ENCODE measurements around the gene NOTCH2.
"Not testable (repeated sequence)": the region's sequence is repeated elsewhere in the genome, so short reads cannot be mapped to it uniquely, and the experiment has no call there.

NOTCH2 gene

DNA sequence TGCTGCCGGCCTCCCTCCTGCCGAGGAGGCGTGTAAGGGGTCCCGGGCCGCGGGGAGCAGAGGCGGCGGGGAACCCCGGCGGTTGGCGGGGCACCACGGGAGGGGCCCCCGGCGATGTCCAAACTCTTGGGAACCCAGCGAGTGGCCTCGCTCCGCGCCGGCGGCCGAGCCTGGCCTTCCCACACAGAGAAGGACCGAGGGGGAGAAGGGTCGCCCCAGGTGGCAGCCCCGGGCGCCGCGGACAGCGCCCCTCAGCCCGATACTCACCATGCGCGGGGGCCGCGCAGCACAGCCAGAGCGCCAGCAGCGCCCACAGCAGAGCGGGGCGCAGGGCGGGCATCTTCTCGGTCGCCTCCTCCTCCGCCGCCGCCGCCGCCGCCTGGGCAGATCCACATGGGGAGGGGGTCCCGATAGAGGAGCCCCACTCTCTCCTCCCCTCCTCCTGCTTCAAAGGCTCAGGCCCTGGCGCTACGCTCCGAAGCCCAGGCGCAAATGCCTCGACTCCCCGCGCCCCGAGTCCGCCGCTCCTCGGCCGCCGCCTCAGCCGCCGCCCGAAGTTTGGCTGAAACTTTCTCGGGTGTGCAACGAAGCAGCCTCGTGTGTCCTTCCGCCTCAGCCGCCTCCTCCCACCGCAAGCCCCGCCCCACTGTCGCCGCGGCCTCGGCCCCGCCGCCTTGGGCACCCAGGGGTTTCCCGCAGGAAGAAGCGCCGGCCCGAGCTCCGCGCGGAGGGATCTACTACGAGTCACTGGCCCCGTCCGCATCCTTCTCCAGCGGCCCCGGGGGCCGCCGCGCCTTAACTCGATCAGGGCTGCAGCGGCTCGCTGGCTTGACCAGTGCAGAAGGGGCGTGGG, at the start of gene NOTCH2:
Gene NOTCH2 (minus strand): TSS at position 596 of the 853 bp plus-strand sequence. CDS start 256 bp downstream, at position 340.
- not testable (repeated sequence) for DNase-seq (ENCODE audit: insufficient read length, low spot score); FAIRE-seq

DNA sequence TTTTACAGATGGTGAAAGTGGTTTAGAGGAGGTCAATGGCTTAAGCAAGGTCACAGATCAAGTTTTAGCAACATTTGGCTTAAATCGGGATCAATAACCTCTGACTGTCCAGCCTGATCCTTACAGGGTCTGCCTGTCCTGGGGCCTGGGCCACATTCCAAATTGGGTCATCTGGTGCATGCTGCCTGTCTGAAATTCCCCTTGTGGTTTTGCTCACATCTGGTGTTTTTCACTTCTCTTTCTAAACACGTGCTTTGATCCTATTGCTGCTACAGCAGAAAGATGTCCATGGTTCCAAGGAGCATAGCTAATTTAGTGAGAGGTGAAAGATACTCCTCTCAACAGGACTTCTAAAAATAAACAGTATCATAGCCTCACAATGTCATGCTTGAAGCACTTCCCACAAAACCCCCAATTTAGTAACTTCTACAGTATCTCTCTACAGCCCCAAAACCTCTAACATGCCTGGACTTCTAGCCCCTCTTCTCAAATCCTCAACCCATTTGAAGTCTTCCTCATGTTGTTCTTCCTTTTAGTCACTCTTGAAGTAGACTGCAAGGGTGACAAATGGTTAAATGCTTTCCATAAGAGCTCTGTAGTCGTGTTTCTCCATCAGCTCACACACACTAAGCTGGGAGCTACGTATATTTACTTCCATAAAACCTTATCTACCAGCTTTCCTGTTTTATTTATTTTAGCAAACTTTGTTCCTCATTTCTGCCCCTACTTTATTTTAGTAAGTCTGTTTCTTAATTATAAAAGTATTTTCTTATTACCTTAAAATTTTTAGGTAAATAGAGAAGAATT, 48.1 kb upstream of the NOTCH2 start:
- not testable (repeated sequence) for DNase-seq (ENCODE audit: insufficient read length, low spot score); FAIRE-seq

DNA sequence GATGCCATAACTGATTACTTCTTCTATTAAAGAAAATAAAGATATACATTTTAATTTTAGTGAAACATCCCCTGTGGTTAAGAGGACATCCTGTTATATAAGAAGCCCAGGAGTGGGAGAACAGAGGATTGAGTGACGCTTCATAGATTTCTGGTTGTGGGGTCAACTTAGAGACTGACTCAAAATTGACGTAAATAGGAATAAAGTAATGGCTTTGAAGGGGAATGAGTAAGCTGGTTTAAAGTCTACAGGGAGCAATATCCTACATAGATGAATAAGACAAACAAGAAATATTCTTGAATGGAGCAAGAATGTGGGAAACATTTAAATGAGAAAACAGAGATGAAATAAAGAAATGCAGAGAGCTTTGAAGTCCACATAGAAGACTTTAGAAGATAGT, 46.6 kb upstream of the NOTCH2 start:
- not testable (repeated sequence) for FAIRE-seq; DNase-seq (ENCODE audit: insufficient read length, low spot score)

DNA sequence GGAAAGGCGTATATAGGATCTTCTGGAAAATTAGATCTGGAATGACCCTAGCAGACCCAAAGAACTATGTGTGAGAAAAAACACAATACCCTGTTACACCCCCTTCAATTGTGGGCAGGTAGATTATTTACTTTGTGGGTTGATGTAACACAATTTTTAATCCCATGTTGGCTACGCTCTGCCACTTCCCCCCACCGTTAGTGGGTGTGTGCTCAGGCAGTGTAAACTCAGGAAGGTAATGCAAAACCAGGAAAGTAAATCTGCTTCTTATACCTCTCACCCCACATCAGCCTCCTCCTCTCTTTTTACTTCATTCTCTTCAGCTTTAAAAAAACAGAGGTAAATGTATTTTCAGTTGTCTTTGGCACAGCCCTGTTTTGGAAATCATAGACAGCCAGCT, 43.7 kb upstream of the NOTCH2 start:
- not testable (repeated sequence) for DNase-seq (ENCODE audit: insufficient read length, low spot score); FAIRE-seq

DNA sequence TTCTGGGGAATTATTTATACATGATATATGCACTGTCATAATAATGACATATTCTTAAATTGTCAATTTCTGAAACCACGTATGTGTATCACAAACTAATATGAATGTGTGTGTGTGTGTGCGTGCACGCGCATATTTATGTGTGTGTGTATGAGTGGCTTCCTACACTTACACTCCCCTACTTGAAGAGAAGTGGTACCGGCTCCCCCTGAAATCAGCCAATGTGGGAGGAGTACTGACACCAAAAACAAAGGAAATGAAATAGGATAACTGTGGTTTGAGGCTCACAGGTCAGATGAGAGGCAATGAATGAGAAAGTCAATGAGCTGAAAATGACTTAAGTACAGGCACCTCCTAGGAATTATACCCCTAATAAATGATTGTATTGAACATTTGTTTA, 42.8 kb upstream of the NOTCH2 start:
- FAIRE-seq; DNase-seq (ENCODE audit: insufficient read length, low spot score): not testable (repeated sequence)

DNA sequence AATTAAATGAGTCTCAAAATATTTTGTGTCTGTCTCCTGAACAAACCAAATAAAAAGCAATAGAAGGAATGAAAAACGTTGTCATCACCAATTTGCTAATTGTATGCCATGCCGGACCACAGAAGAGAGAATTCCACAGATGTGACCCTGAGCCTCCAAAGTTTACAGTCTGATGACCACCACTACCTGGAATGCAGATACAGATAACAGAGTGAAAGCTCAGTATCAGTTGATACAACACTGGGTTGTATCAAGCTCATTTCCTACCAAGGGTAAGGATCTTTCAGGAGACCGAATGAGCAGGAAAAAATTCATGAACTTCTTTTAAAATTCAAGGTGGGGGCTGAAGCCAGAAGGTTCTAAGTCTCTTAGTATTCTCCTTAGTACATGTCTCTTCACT, 42.3 kb upstream of the NOTCH2 start:
- FAIRE-seq; DNase-seq (ENCODE audit: insufficient read length, low spot score): not testable (repeated sequence)

DNA sequence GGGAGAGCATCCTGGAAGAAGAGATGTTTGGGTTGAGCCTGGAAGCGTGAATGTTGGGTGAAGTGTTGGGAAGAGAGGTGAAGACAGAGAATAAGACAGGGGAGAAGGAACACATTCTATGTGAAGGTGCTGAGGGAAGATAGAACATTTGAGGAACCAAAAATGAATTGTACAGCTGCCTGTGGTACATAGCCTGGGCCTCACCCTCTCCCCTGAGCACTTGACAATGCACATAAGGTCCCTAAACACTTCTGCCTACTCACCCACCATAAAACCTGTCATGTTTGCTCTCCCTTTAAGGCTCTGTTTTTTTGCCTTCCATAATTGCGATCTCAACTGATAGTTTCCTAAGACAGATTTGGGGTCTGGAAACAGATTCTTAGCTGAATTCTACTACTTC, 41.5 kb upstream of the NOTCH2 start:
- not testable (repeated sequence) for DNase-seq (ENCODE audit: insufficient read length, low spot score); FAIRE-seq

DNA sequence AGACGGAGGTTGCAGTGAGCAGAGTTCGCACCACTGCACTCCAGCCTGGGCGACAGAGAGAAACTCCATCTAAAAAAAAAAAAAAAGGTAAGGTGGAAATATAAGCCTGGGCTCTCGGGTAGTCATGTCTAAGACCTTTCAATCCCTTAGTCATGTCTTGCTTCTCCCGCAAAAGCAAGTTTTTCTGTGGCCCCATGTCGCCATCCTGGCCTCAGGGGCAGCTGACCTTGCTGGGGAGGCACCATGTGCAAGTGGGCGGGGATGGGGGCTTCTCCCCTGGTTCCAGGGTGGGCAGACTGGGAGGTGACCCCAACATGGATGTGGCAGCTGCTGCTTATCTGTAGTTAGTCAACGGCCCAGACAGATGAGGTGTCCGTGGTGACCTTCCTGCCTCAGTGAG, 40.2 kb upstream of the NOTCH2 start:
- DNase-seq (ENCODE audit: insufficient read length, low spot score); FAIRE-seq: not testable (repeated sequence)

DNA sequence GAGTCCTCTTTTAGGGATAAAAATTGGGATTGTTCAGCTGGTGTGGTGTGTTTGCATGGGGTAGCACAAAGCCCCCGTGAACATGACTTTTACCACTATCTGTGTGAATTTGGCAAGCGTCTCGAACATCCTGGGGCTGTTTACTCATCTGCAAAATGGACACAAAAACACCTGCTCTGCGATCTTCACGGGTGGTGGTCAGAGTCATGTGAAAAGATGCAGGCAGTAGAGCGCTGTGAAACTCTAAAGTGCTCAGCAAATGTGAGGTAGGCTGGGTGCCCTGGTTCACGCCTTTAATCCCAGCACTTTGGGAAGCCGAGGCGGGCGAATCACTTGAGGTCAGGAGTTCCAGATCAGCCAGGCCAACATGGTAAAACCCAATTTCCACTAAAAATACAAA, 39.7 kb upstream of the NOTCH2 start:
- FAIRE-seq; DNase-seq (ENCODE audit: insufficient read length, low spot score): not testable (repeated sequence)

DNA sequence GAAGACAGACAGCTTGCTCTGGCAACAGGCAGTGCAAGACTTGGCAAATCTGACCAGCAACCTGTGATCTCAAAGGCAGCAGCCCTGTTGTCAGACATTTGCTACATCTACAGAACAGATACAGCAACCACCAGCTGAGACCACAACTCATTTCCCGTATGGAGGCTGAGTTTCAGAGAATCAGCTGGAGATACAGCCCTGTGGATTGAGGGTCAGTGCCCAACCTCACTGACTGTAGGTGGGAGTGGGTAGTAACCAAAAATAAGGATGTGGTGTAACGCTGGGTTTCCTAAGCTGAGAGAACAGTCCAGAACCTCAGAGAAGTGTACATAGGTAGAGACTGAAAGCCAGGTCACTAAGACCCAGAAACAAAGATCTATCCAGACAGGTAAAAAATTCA, 35.8 kb upstream of the NOTCH2 start:
- not testable (repeated sequence) for DNase-seq (ENCODE audit: insufficient read length, low spot score); FAIRE-seq

DNA sequence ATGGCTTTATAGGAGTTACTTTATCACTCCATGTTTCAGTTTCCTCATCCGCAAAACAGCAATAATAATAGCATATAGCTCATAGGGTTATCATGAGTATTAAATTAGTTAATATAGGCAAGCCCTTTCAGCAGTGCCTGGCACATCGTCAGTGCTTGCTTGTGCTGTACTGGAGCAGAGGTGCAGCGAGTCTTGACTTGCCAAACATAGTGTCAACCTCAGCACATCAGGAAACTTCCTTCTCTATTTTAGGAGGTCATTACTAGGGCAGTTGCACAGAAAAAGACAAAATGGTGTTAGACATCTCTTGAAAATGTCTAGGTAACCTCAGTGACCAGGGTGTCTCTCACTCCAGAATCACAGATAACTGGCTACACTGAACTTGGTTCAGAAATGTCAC, 34.3 kb upstream of the NOTCH2 start:
- FAIRE-seq; DNase-seq (ENCODE audit: insufficient read length, low spot score): not testable (repeated sequence)

DNA sequence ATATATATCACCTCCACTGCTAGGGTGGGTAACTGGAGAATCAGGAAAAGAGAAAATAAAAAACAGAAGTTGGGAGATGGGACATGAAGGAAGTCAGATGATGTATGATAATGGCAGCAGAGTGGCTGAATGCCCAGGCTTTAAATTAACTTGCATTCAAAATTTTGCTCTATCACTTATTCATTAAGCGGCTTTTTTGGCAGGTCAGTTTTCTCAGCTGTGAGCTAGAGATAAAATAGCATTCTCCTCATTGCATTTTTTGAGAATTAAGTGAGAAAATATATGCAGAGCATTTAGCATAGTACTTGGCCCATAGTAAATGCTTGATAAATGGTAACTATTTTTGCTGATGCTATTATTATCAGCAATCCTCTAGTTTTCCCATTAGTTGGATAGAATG, 32.1 kb upstream of the NOTCH2 start:
- DNase-seq (ENCODE audit: insufficient read length, low spot score) = not testable (repeated sequence)

DNA sequence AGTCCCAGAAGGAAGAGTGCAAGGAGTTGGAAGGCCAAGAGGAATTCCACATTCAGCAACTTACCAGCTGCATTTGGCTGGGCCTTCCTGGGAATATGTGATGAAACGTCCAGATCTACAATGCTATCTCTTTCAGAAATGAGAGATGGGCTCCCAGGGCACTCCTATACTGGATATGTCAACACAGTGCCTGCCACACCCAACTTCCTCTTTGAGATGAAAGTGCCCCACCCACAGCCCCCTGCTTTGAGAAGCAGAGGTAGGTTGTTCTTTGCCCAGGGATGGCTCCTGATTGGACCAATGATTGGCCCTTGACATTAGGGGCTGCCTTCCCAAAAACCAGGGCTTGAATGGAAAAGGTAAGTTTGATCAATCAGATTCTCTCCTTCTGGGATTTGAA, 31.1 kb upstream of the NOTCH2 start:
- DNase-seq (ENCODE audit: insufficient read length, low spot score); FAIRE-seq: not testable (repeated sequence)

More for the DNA sequence above, 32.1 kb upstream of the NOTCH2 start:
- not testable (repeated sequence) for FAIRE-seq

DNA sequence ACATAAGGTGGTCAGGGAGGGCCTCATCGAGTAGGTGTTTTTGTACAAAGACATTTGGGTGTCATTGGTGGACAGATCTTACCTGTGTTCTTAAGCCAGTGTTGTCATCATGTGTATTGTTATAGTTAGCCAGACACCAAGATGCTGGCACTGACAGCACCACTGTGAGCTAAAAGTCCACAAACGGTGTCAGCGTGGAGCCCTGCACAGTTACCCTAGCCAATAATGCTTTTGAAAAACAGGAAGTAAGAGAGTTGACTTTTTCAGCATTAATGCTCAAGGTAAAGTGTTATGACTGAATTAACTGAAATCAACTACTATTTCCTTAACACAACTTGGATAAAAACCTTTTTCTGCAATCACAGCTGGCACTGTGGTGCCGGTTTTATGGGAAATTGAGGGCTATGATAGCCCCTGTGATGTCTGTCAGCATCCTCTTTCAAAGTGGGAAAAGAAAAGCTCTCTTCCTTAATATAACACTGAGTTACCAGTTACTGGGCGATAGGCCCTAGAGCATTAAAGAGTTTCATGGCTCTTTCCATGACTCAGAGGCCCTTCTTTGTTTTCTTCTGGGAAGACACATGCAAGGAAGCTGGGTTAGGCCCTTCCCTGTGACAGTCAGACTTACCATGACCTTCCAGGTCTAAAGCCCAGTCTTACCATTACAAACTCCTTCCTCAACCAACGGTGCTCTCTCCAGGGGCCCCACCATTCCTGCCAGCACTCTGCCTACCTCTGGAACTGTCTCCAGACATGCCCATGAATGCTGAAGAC, 29.7 kb upstream of the NOTCH2 start:
- FAIRE-seq; DNase-seq (ENCODE audit: insufficient read length, low spot score): not testable (repeated sequence)

DNA sequence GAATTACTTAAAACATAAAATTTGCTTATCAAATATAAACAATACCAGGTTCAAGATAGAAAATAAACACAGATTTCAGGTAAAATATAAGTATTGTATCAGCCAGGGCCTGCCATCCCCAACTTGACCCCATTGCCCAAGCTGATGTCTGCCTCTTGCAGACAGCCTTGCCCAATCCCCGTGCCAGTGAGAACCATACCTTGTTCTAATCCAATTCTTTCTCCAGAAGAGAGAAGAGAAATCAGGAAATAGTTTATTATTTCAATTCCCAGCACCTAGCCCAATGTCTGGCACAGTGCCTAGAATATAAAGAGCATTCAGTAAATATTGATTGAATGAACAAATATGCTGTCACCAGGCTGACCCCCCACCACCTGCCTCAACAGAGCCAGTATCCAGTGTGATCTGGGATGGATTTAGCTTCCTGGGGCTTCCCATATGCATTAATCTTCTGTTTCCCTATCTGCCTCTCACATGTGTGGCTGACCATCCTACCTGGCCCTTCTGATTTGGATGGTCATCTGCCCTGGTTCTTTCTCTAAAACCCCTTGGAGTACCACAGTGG, 27.6 kb upstream of the NOTCH2 start:
- not testable (repeated sequence) for FAIRE-seq; DNase-seq (ENCODE audit: insufficient read length, low spot score)

DNA sequence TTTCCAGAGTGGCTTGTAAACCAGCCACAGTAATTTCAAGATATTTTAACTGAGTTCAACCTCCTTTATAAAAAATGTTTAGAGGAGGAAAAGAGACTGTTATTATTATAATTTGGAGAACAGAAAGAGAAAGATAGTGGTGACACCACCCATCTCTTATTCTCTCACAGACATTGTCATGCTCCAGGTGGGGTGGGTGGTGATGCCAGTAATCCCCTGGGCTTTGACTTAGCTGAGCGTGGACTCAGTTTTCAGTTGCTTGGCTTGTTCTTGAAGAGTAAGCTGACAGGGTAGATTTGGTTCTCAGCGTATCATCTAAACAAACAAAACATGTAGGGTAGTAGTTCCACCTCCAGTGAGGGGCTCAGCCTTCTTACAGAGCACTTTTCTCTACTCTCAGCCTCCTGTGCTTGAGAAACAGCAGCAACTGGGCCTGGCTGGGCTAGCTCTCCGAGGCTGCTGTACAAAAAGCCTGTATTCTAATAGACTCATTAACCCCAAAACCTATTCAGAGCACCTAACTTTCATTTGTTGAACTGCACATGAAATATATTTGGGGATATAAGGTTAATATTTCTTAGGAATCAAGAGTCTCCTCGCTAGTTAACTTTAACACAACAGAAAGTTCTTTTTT, 24.2 kb upstream of the NOTCH2 start:
- DNase-seq (ENCODE audit: insufficient read length, low spot score); FAIRE-seq: not testable (repeated sequence)

DNA sequence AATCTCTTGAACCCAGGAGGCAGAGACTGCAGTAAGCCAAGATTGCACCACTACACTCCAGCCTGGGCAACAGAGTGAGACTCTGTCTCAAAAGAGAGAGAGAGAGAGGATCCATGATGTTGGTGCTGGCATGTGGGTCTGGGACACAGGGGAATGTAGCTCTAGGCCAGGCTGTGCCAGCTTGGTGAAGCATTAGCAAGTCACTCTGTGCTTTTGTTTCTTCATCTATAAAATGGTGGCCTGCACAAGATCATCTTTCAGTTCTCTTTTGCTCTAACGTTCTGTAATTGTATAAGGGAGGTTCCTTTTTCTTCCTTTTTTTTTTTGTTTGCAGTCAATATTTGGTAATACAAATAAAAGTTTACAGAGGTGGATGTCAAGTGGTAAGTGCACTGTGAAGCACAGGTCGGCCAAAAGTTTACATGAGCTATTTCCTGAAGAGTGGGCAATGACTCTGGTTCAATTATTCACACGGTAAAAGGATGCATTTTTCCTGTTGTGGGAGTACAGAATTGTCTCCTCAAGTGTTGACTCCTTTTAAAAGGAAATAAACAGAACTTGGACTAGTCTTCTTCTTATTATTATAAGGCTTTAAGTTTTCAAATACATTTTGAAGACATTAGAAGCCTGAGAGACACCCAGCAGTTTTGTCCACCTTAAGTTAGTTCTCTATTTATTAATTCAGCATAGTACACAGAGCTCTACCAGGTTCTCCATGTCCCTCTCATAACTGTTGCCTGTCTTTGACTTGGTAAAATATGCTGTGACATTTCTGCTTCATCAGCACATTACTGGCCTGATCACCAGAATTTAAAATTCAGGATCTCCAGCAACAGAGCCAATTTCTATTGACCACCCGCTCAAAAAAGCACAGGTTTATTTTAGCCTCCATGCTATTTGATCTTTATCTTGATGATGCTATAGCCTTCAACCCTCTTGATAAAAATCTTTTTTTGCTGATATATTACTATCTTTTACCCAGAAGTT, 23.1 kb upstream of the NOTCH2 start:
- not testable (repeated sequence) for FAIRE-seq; DNase-seq (ENCODE audit: insufficient read length, low spot score)

DNA sequence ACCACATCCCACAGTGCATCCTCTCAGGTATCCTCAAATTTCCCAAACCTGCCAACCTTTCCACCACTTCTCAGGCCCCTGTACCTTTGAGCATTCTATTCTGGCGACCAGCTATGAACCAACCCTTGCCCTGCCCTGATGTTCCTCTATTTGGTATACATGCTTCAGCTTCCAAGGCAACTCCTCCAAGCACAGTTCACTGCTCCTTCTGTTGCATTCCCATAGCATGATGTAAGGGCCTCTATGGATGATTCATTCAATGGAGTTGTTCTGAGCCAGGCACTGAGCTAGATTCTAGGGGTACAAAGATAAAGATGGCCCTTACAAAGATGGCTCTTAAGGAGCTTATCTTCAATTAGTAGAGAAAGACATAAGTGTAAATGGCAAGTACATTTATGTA, 21.4 kb upstream of the NOTCH2 start:
- DNase-seq (ENCODE audit: insufficient read length, low spot score); FAIRE-seq: not testable (repeated sequence)

All from D721Med (cell line).